GM12865 (cell line): ENCODE data around the gene USPL1.

Source experiments
- DNase-seq: peaks from one replicate; pipeline ENCODE4 v3.0.0; 2010; ENCODE audit warnings: low read depth
- H3K4me3 ChIP-seq: 2 replicates; pipeline ENCODE4 v1.5.1; 2011; ENCODE audit warnings: mild to moderate bottlenecking, low read depth, low read length, control low read depth
- TF ChIP-seq, protein P1 (sequence below): IDR thresholded peaks from 2 replicates; pipeline ENCODE4 v1.5.1; 2011; ENCODE audit warnings: low read length, control low read depth, low read depth, inconsistent platforms; ENCODE audit not compliant: insufficient read depth; ENCODE audit errors: missing control alignments

USPL1 gene

DNA sequence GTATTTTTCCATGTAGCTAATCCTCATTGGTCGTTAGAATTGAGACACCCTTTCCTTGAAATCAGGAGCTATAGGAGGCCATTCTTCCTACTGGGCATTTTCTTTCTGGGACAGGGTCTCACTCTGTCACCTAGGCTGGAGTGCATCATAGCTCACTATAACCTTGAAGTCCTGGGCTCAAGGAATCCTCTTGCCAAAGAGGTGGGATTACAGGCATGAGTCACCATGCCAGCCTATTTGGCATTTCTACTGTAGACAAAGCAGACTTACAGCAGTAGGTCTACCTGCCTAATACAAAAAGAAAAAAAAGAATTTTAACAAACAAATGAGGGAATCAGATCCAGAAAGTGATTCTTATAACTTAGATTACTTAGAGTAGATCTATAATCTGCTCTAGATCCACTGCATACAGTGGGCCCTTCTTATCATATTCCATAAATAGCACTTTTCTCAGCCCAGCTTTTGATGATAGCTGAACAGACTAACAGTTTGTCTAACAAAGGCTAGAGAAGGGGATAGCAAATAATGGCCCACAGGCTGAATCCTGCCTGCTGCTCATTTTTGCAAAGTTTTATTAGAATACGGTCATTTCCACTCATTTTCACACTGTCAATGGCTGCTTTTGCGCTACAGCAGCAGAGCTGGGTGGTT, 36.7 kb upstream of the USPL1 start:
- DNase-seq = no peak
- no peak overlapping the region for H3K4me3 ChIP-seq
- TF ChIP-seq, protein P1, sequence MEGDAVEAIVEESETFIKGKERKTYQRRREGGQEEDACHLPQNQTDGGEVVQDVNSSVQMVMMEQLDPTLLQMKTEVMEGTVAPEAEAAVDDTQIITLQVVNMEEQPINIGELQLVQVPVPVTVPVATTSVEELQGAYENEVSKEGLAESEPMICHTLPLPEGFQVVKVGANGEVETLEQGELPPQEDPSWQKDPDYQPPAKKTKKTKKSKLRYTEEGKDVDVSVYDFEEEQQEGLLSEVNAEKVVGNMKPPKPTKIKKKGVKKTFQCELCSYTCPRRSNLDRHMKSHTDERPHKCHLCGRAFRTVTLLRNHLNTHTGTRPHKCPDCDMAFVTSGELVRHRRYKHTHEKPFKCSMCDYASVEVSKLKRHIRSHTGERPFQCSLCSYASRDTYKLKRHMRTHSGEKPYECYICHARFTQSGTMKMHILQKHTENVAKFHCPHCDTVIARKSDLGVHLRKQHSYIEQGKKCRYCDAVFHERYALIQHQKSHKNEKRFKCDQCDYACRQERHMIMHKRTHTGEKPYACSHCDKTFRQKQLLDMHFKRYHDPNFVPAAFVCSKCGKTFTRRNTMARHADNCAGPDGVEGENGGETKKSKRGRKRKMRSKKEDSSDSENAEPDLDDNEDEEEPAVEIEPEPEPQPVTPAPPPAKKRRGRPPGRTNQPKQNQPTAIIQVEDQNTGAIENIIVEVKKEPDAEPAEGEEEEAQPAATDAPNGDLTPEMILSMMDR = no peak

DNA sequence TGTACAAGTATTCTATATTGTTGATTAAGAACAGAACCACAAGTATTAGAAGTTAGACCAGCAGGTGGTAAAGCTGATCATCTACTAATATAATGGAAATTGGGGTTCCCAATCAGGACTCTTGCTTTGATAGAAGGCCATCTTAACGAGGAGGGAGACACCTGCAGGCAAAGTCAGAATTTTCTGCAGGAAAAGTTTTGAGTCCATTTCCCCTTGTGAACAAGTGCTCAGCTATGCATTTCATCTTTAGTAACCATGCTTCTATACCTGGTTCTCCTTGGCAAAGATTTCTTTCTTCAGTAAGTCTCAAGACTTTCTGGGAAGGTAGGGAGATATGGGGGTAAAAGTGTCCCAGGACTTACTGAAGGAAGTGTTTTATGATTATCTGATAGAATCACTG, 36.1 kb upstream of the USPL1 start:
- TF ChIP-seq, protein P1 = peak; percentile 28
- DNase-seq = peak; percentile 50
- no peak overlapping the region for H3K4me3 ChIP-seq

DNA sequence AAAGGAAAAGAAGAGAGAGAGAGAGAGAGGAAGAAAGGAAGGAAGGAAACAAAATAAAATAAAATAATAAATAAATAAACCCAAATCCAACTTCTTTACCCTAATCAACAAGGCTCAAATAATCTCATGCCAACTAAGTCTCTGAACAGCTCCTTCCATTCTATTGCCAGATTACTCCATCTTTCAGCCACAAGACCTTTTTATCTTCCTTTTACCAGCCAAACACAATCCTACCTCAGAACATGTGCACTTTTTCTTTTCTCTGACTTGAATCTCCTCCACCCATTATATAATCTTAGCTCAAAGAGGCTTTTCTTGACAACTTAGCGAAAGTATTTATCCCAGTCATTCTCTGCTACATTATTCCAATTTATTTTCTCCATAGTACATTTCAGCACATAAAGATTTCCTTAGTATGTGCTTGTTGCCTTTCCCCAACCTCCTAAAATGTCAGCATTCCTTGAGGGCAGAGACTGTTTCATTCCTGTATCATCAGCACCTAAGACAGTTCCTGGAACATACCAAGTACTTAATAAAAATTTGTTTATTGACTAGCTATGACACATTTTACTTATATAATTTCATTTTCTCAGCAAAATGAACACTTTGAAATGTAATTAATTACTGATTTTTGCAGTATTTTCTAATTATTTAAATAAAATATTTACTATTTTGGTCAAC, 33.5 kb upstream of the USPL1 start:
- H3K4me3 ChIP-seq = no peak overlapping the region
- no peak for DNase-seq
- TF ChIP-seq, protein P1 = no peak

DNA sequence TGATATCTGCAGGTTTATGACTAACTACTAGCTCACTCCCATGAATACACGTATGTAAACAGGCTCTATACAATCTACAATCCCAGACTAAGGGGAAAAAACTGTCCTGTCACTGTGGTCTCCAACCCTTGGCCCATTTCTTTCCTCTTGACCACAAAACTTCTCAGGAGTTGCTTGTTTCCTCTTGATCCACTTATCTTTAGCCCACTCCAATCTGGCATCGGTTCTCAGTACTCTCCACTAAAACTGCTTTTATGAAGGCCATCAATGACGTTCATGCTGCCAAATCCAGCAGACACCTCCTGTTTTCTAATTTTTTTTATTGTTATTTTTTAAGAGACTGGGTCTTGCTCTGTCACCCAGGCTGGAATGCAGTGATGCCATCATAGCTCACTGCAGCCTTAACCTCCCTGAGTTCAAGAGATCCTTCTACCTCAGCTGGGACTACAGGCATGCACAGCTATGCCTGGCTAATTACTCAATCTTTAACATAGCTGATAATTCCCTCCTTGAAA, 31.9 kb upstream of the USPL1 start:
- TF ChIP-seq, protein P1 = no peak
- H3K4me3 ChIP-seq = no peak overlapping the region
- no peak for DNase-seq

DNA sequence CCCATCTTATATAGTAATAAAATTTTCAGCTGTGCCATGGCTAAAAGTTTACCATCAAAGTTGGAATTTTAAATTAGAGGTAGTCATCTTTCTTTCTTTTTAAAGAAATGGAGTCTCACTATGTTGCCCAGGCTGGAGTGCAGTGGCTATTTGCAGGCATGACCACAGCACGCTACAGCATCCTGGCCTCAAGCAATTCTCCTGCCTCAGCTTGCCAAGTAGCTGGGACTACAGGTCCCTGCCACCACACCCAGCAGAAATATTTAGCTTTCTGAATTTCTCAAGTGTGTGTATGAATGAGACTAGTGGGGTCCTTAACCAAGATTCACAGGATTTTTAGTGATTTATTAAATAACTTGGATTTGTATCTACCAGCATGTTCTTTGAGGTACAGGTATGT, 30.5 kb upstream of the USPL1 start:
- DNase-seq = no peak
- H3K4me3 ChIP-seq = no peak overlapping the region
- TF ChIP-seq, protein P1 = no peak

DNA sequence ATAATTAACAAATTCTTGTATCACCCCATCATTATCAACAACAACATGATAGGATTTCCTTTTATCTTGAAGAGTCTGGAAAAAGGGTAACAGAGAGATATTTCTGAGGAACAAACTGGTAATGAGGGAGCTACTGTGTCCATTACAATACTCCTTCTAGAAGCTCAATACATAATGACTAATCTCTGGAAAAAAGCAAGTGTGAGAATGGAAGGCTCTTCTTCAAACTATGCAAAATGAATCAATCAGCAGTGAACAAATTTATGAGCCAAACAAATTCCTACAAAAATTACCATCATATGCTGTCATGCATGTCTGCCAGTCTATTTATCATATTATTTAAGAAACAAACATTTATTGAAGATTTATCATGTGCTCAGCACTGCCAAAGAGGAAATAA, 30.0 kb upstream of the USPL1 start:
- H3K4me3 ChIP-seq = no peak overlapping the region
- TF ChIP-seq, protein P1 = no peak
- no peak for DNase-seq
